ENCODE data around the gene HS3ST4. TPM values are rescaled to one million over a fixed set of nuclear protein-coding genes. Genes with fewer than 3 reads are reported as not detected.

The HS3ST4 gene
- total RNA-seq, 1 donor from 2014 or later: 1.2 TPM

- FAIRE-seq: no peak
- Mint-ChIP-seq H3K27ac (ENCODE audit: unreplicated experiment) (no peak overlapping the region), H3K4me1 (ENCODE audit: low read depth, unreplicated experiment) (peaks cover 8% of the 10 kb centered on the region)
Observed at GRCh38 chr16:26149364-26150190, 457.8 kb downstream of the HS3ST4 start.

GRCh38 chr16:26155221-26155620 lies 463.5 kb downstream of the HS3ST4 start:
- DNase-seq (ENCODE audit: low read depth) (no peak), FAIRE-seq (no peak)
- H3K9me3 Mint-ChIP-seq (ENCODE audit: unreplicated experiment): no peaks in the 10 kb centered on the region

More at GRCh38 chr16:26149364-26150190, 457.8 kb downstream of the HS3ST4 start:
- Histone ChIP-seq H3K4me2 (ENCODE audit: low read length) (no peak overlapping the region), H3K79me2 (ENCODE audit: insufficient read depth, low read length) (no peaks in the 10 kb centered on the region), H2AFZ (ENCODE audit: low read depth, low read length) (no peak overlapping the region), H3K4me1 (ENCODE audit: insufficient read depth, low read length) (no peaks in the 10 kb centered on the region), H3K27ac (ENCODE audit: low read depth, low read length) (no peak overlapping the region), H3K36me3 (ENCODE audit: insufficient read depth, low read length) (no peaks in the 10 kb centered on the region), H3K4me3 (ENCODE audit: insufficient read depth, low read depth, low read length) (no peak overlapping the region), H3K9me3 (ENCODE audit: insufficient read depth, low read depth, low read length) (peaks cover 13% of the 10 kb centered on the region), H4K20me1 (ENCODE audit: insufficient read depth, low read length) (no peaks in the 10 kb centered on the region), H3K27me3 (ENCODE audit: insufficient read depth, low read length) (no peaks in the 10 kb centered on the region), H3K9ac (ENCODE audit: low read length) (no peak overlapping the region)
- no peak overlapping the region for H3K4me3 Mint-ChIP-seq (ENCODE audit: unreplicated experiment)
- TF ChIP-seq EZH2 (IDR thresholded peaks at IDR 0.05; ENCODE audit: insufficient read depth, low read length): no peak
- no peak for TF ChIP-seq CTCF (IDR thresholded peaks at IDR 0.05; ENCODE audit: insufficient read depth, low read depth, low read length)
- no peaks in the 10 kb centered on the region for H3K36me3 Mint-ChIP-seq (ENCODE audit: low read depth, unreplicated experiment)
- no peaks in the 10 kb centered on the region for H3K27me3 Mint-ChIP-seq (ENCODE audit: low read depth, unreplicated experiment)
- H3K9me3 Mint-ChIP-seq (ENCODE audit: unreplicated experiment): no peaks in the 10 kb centered on the region
- DNase-seq (ENCODE audit: low read depth): no peak

GRCh38 chr16:26157319-26157718 lies 465.6 kb downstream of the HS3ST4 start:
- H3K27me3 Mint-ChIP-seq (ENCODE audit: low read depth, unreplicated experiment): no peaks in the 10 kb centered on the region
- Histone ChIP-seq H4K20me1 (ENCODE audit: insufficient read depth, low read length) (no peaks in the 10 kb centered on the region), H2AFZ (ENCODE audit: low read depth, low read length) (no peak overlapping the region), H3K9ac (ENCODE audit: low read length) (no peak overlapping the region), H3K9me3 (ENCODE audit: insufficient read depth, low read depth, low read length) (peaks cover 3% of the 10 kb centered on the region), H3K27ac (ENCODE audit: low read depth, low read length) (no peak overlapping the region), H3K79me2 (ENCODE audit: insufficient read depth, low read length) (no peaks in the 10 kb centered on the region), H3K4me1 (ENCODE audit: insufficient read depth, low read length) (no peaks in the 10 kb centered on the region), H3K36me3 (ENCODE audit: insufficient read depth, low read length) (no peaks in the 10 kb centered on the region), H3K4me2 (ENCODE audit: low read length) (no peak overlapping the region), H3K4me3 (ENCODE audit: insufficient read depth, low read depth, low read length) (no peak overlapping the region), H3K27me3 (ENCODE audit: insufficient read depth, low read length) (no peaks in the 10 kb centered on the region)
- no peaks in the 10 kb centered on the region for H3K36me3 Mint-ChIP-seq (ENCODE audit: low read depth, unreplicated experiment)
- DNase-seq (ENCODE audit: low read depth) (no peak), FAIRE-seq (no peak)
- H3K27ac Mint-ChIP-seq (ENCODE audit: unreplicated experiment): no peak overlapping the region
- no peak for TF ChIP-seq CTCF (IDR thresholded peaks at IDR 0.05; ENCODE audit: insufficient read depth, low read depth, low read length)
- TF ChIP-seq EZH2 (IDR thresholded peaks at IDR 0.05; ENCODE audit: insufficient read depth, low read length): no peak
- H3K9me3 Mint-ChIP-seq (ENCODE audit: unreplicated experiment): peaks cover 1% of the 10 kb centered on the region
- no peaks in the 10 kb centered on the region for H3K4me1 Mint-ChIP-seq (ENCODE audit: low read depth, unreplicated experiment)
- no peak overlapping the region for H3K4me3 Mint-ChIP-seq (ENCODE audit: unreplicated experiment)

More at GRCh38 chr16:26155221-26155620, 463.5 kb downstream of the HS3ST4 start:
- no peak overlapping the region for H3K27ac ChIP-seq (ENCODE audit: low read depth, low read length)
- no peaks in the 10 kb centered on the region for H4K20me1 ChIP-seq (ENCODE audit: insufficient read depth, low read length)
- TF ChIP-seq EZH2 (IDR thresholded peaks at IDR 0.05; ENCODE audit: insufficient read depth, low read length): no peak
- no peak overlapping the region for H3K4me3 Mint-ChIP-seq (ENCODE audit: unreplicated experiment)
- no peak overlapping the region for H3K27ac Mint-ChIP-seq (ENCODE audit: unreplicated experiment)
- H3K27me3 Mint-ChIP-seq (ENCODE audit: low read depth, unreplicated experiment): no peaks in the 10 kb centered on the region
- no peaks in the 10 kb centered on the region for H3K27me3 ChIP-seq (ENCODE audit: insufficient read depth, low read length)
- no peak overlapping the region for H3K4me2 ChIP-seq (ENCODE audit: low read length)
- peaks cover 9% of the 10 kb centered on the region for H3K9me3 ChIP-seq (ENCODE audit: insufficient read depth, low read depth, low read length)
- H3K36me3 Mint-ChIP-seq (ENCODE audit: low read depth, unreplicated experiment): no peaks in the 10 kb centered on the region
- no peaks in the 10 kb centered on the region for H3K79me2 ChIP-seq (ENCODE audit: insufficient read depth, low read length)
- H3K9ac ChIP-seq (ENCODE audit: low read length): no peak overlapping the region
- no peak overlapping the region for H3K4me3 ChIP-seq (ENCODE audit: insufficient read depth, low read depth, low read length)
- no peaks in the 10 kb centered on the region for H3K36me3 ChIP-seq (ENCODE audit: insufficient read depth, low read length)
- H3K4me1 Mint-ChIP-seq (ENCODE audit: low read depth, unreplicated experiment): no peaks in the 10 kb centered on the region
- no peak overlapping the region for H2AFZ ChIP-seq (ENCODE audit: low read depth, low read length)
- no peaks in the 10 kb centered on the region for H3K4me1 ChIP-seq (ENCODE audit: insufficient read depth, low read length)

All from astrocyte (in vitro differentiated cells and primary cell).